Measurements from ENCODE around the gene HRG.

DNA sequence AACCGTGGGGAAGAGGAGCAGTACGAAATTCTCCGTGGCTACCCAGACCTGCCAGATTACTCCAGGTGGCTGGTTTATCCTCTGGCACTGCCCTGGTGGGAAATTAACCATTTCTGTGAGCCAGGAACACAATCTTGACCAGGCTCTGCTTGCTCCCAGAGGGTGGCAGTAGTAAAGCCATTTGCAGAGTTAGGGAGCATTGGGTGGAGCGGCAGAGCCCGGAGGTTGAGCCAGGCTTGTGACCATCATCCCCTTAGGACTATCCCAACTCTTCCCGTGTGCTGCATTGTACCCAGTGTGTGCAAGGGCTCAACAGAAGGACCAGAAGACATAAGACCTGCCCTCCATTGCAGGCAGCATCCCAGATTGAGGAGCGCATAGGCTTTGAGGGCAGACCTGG, 56.6 kb downstream of the HRG start:
- TF ChIP-seq, protein P1, sequence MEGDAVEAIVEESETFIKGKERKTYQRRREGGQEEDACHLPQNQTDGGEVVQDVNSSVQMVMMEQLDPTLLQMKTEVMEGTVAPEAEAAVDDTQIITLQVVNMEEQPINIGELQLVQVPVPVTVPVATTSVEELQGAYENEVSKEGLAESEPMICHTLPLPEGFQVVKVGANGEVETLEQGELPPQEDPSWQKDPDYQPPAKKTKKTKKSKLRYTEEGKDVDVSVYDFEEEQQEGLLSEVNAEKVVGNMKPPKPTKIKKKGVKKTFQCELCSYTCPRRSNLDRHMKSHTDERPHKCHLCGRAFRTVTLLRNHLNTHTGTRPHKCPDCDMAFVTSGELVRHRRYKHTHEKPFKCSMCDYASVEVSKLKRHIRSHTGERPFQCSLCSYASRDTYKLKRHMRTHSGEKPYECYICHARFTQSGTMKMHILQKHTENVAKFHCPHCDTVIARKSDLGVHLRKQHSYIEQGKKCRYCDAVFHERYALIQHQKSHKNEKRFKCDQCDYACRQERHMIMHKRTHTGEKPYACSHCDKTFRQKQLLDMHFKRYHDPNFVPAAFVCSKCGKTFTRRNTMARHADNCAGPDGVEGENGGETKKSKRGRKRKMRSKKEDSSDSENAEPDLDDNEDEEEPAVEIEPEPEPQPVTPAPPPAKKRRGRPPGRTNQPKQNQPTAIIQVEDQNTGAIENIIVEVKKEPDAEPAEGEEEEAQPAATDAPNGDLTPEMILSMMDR (IDR thresholded peaks at IDR 0.05): no peak
- TF ChIP-seq EZH2 (IDR thresholded peaks at IDR 0.05; ENCODE audit: borderline replicate concordance, insufficient read depth, low read depth, low read length, poor library complexity, severe bottlenecking): no peak
